HepG2 (cell line): ENCODE measurements around the gene MIEF1. TPM values are rescaled to one million over a fixed set of nuclear protein-coding genes. Genes with fewer than 3 reads are reported as not detected.

Experiments used
- ATF7-NPFF ChIP-seq: sonication (generic); formaldehyde crosslinking; IDR thresholded peaks from 2 replicates; pipeline ENCODE4 v1.8.1; 2023; ENCODE audit warnings: mild to moderate bottlenecking, low read depth, missing genetic modification reagents, moderate library complexity
- EHMT2 ChIP-seq: fragments of 200-600 bp; sonication (generic); IDR thresholded peaks from 2 replicates; pipeline ENCODE4 v1.7.0; 2017; ENCODE audit warnings: antibody characterized with exemption, low read depth, low read length, borderline replicate concordance
- MEIS1 ChIP-seq: sonication (generic); formaldehyde crosslinking; IDR thresholded peaks from 2 replicates; pipeline ENCODE4 v1.9.0; 2021; ENCODE audit warnings: mild to moderate bottlenecking, missing genetic modification reagents, moderate library complexity, borderline replicate concordance
- MTA1 ChIP-seq: sonication (generic); formaldehyde crosslinking; IDR thresholded peaks from 2 replicates; pipeline ENCODE4 v1.4.0; 2020; ENCODE audit warnings: missing genetic modification reagents, mild to moderate bottlenecking, borderline replicate concordance
- NONO ChIP-seq, 2 experiments: fragments of 450-650 bp in 1 of 2; sonication (generic) in 1 of 2; formaldehyde crosslinking in 1 of 2; IDR thresholded peaks in 1 of 2; conservative IDR thresholded peaks in 1 of 2; 2 replicates each; pipeline versions ENCODE4 v1.6.1 to v1.8.0; 2017 to 2022; ENCODE audit warnings: mild to moderate bottlenecking in 1 of 2, missing genetic modification reagents in 1 of 2, moderate library complexity in 1 of 2
- PHB2 ChIP-seq: fragments of 450-650 bp; IDR thresholded peaks from 2 replicates; pipeline ENCODE4 v1.6.1; 2018; ENCODE audit not compliant: partially characterized antibody
- TCF12 ChIP-seq, 2 experiments: fragments of 450-650 bp in 1 of 2; sonication (generic) in 1 of 2; formaldehyde crosslinking in 1 of 2; IDR thresholded peaks; 2 replicates each; pipeline versions ENCODE4 v1.6.1 to v1.8.0; 2017 to 2022; ENCODE audit warnings: antibody characterized with exemption in 1 of 2, mild to moderate bottlenecking in 1 of 2, missing genetic modification reagents in 1 of 2, moderate library complexity in 1 of 2
- ZBTB42 ChIP-seq: sonication (generic); formaldehyde crosslinking; IDR thresholded peaks from 2 replicates; pipeline ENCODE4 v1.5.0; 2020; ENCODE audit warnings: mild to moderate bottlenecking, missing genetic modification reagents
- ZNF224 ChIP-seq: sonication (generic); formaldehyde crosslinking; IDR thresholded peaks from 2 replicates; pipeline ENCODE4 v1.5.0; 2020; ENCODE audit warnings: mild to moderate bottlenecking, missing genetic modification reagents
- ZNF709 ChIP-seq: sonication (generic); formaldehyde crosslinking; IDR thresholded peaks from 2 replicates; pipeline ENCODE4 v1.5.0; 2020; ENCODE audit warnings: mild to moderate bottlenecking, missing genetic modification reagents
- ZNF772 ChIP-seq: sonication (generic); formaldehyde crosslinking; IDR thresholded peaks from 2 replicates; pipeline ENCODE4 v1.5.0; 2020; ENCODE audit warnings: mild to moderate bottlenecking, missing genetic modification reagents
- polyA plus RNA-seq, 8 experiments: library from polyadenylated mRNA; depleted of rRNA in 3 of 8; stranded (reverse) in 7 of 8; unstranded in 1 of 8; fragments of >200 nt; fragmentation: Illumina TruSeq in 4 of 8; extraction: Trizol in 4 of 8; gene quantifications; 2 replicates each; pipeline versions ENCODE4 v1.2.1 to v1.2.3, GENCODE V29; 2011 to 2016; ENCODE audit warnings: low read depth in 4 of 8, missing spikeins in 1 of 8, mixed read lengths in 1 of 8; ENCODE audit not compliant: insufficient read depth in 1 of 8
- total RNA-seq, 5 experiments: library from RNA; depleted of rRNA; stranded (reverse); fragments of >200 nt; fragmentation: Illumina TruSeq; extraction: Trizol; gene quantifications; 2 replicates each; pipeline ENCODE4 v1.2.3, GENCODE V29; 2016; ENCODE audit warnings: low read depth in 1 of 5
- TF ChIP-seq, protein P1 (sequence below): sonication (generic); formaldehyde crosslinking; IDR thresholded peaks from 2 replicates; pipeline ENCODE4 v1.4.0; 2020; ENCODE audit warnings: mild to moderate bottlenecking, missing genetic modification reagents, borderline replicate concordance
- TF ChIP-seq, protein P2 (sequence below): sonication (generic); formaldehyde crosslinking; IDR thresholded peaks from 2 replicates; pipeline ENCODE4 v1.4.0; 2020; ENCODE audit warnings: missing genetic modification reagents
- TF ChIP-seq, protein P3 (sequence below): IDR thresholded peaks from 2 replicates; pipeline ENCODE4 v1.6.1; 2012; ENCODE audit warnings: inconsistent platforms
- TF ChIP-seq, protein P4 (sequence below): sonication (generic); formaldehyde crosslinking; IDR thresholded peaks from 2 replicates; pipeline ENCODE4 v1.4.0; 2020; ENCODE audit warnings: mild to moderate bottlenecking, low read depth, missing genetic modification reagents
- TF ChIP-seq, protein P5 (sequence below): sonication (generic); formaldehyde crosslinking; IDR thresholded peaks from 2 replicates; pipeline ENCODE4 v1.4.0; 2020; ENCODE audit warnings: missing genetic modification reagents

Gene MIEF1
- total and polyA plus RNA-seq, 2 of the 13 experiments (the other 11 are each of a cell fraction or from before 2014, with no cell fraction given) = 21.7 to 34.8 TPM

DNA sequence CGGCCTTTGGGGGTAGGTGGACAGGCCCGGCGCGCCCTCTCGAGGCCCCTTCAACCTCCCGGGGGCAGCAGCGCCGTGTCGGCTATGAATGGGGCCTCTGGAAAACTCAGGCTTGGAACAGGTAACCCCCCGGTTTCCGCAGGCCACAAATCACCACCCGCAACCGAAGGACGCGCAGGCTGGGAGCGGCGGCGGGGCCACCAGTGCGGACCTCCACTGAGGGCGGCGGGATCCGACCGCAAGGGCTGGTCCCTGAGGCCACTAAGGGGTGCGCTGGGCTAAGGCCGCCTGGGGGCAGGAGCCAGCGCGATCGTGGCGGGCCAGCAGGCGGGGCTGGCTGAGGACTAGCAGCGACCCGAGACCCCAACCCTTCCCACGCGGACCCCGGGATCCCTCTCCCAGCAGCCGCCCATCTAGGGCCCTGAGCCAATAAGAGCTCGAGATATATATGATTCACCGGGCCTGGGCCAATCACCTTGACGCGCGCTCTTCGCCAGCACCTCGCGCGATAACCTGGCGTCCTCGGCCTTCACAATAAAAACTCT lies 17.7 kb downstream of the MIEF1 start (continued):
- TF ChIP-seq, protein P1, sequence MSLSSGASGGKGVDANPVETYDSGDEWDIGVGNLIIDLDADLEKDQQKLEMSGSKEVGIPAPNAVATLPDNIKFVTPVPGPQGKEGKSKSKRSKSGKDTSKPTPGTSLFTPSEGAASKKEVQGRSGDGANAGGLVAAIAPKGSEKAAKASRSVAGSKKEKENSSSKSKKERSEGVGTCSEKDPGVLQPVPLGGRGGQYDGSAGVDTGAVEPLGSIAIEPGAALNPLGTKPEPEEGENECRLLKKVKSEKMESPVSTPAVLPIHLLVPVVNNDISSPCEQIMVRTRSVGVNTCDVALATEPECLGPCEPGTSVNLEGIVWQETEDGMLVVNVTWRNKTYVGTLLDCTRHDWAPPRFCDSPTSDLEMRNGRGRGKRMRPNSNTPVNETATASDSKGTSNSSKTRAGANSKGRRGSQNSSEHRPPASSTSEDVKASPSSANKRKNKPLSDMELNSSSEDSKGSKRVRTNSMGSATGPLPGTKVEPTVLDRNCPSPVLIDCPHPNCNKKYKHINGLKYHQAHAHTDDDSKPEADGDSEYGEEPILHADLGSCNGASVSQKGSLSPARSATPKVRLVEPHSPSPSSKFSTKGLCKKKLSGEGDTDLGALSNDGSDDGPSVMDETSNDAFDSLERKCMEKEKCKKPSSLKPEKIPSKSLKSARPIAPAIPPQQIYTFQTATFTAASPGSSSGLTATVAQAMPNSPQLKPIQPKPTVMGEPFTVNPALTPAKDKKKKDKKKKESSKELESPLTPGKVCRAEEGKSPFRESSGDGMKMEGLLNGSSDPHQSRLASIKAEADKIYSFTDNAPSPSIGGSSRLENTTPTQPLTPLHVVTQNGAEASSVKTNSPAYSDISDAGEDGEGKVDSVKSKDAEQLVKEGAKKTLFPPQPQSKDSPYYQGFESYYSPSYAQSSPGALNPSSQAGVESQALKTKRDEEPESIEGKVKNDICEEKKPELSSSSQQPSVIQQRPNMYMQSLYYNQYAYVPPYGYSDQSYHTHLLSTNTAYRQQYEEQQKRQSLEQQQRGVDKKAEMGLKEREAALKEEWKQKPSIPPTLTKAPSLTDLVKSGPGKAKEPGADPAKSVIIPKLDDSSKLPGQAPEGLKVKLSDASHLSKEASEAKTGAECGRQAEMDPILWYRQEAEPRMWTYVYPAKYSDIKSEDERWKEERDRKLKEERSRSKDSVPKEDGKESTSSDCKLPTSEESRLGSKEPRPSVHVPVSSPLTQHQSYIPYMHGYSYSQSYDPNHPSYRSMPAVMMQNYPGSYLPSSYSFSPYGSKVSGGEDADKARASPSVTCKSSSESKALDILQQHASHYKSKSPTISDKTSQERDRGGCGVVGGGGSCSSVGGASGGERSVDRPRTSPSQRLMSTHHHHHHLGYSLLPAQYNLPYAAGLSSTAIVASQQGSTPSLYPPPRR = no peak
- TF ChIP-seq ZBTB42 = peak; percentile 13; the same call in 1 of the 2 replicates
- peak; percentile 85 for TF ChIP-seq ZNF224 (CRISPR knock-in tag)
- TF ChIP-seq NONO (IDR thresholded peaks at IDR 0.05) = no peak
- TF ChIP-seq NONO (CRISPR knock-in tag; conservative IDR thresholded peaks at IDR 0.05) = no peak
- TF ChIP-seq TCF12 (IDR thresholded peaks at IDR 0.05) = no peak
- TF ChIP-seq TCF12 (CRISPR knock-in tag; IDR thresholded peaks at IDR 0.05) = 0 out of 2 replicates have a peak, but pooled peaks have one; percentile 39
- TF ChIP-seq, protein P2, sequence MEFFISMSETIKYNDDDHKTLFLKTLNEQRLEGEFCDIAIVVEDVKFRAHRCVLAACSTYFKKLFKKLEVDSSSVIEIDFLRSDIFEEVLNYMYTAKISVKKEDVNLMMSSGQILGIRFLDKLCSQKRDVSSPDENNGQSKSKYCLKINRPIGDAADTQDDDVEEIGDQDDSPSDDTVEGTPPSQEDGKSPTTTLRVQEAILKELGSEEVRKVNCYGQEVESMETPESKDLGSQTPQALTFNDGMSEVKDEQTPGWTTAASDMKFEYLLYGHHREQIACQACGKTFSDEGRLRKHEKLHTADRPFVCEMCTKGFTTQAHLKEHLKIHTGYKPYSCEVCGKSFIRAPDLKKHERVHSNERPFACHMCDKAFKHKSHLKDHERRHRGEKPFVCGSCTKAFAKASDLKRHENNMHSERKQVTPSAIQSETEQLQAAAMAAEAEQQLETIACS (CRISPR knock-in tag) = 0 out of 2 replicates have a peak, but pooled peaks have one; percentile 1
- TF ChIP-seq ZNF709 (CRISPR knock-in tag) = peak; percentile 67; the same call in 1 of the 2 replicates
- no peak for TF ChIP-seq ZNF772 (CRISPR knock-in tag)
- TF ChIP-seq, protein P3, sequence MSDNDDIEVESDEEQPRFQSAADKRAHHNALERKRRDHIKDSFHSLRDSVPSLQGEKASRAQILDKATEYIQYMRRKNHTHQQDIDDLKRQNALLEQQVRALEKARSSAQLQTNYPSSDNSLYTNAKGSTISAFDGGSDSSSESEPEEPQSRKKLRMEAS = peak; percentile 32; the same call in 1 of the 2 replicates
- TF ChIP-seq MEIS1 (CRISPR knock-in tag) = 0 out of 2 replicates have a peak, but pooled peaks have one; percentile 15
- TF ChIP-seq PHB2 = no peak
- TF ChIP-seq ATF7-NPFF = peak; percentile 81
- TF ChIP-seq, protein P4, sequence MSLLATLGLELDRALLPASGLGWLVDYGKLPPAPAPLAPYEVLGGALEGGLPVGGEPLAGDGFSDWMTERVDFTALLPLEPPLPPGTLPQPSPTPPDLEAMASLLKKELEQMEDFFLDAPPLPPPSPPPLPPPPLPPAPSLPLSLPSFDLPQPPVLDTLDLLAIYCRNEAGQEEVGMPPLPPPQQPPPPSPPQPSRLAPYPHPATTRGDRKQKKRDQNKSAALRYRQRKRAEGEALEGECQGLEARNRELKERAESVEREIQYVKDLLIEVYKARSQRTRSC = peak; percentile 58; the same call in 1 of the 2 replicates
- peak; percentile 54; the same call in 1 of the 2 replicates for TF ChIP-seq MTA1 (CRISPR knock-in tag)
- TF ChIP-seq EHMT2 = no peak
- TF ChIP-seq, protein P5, sequence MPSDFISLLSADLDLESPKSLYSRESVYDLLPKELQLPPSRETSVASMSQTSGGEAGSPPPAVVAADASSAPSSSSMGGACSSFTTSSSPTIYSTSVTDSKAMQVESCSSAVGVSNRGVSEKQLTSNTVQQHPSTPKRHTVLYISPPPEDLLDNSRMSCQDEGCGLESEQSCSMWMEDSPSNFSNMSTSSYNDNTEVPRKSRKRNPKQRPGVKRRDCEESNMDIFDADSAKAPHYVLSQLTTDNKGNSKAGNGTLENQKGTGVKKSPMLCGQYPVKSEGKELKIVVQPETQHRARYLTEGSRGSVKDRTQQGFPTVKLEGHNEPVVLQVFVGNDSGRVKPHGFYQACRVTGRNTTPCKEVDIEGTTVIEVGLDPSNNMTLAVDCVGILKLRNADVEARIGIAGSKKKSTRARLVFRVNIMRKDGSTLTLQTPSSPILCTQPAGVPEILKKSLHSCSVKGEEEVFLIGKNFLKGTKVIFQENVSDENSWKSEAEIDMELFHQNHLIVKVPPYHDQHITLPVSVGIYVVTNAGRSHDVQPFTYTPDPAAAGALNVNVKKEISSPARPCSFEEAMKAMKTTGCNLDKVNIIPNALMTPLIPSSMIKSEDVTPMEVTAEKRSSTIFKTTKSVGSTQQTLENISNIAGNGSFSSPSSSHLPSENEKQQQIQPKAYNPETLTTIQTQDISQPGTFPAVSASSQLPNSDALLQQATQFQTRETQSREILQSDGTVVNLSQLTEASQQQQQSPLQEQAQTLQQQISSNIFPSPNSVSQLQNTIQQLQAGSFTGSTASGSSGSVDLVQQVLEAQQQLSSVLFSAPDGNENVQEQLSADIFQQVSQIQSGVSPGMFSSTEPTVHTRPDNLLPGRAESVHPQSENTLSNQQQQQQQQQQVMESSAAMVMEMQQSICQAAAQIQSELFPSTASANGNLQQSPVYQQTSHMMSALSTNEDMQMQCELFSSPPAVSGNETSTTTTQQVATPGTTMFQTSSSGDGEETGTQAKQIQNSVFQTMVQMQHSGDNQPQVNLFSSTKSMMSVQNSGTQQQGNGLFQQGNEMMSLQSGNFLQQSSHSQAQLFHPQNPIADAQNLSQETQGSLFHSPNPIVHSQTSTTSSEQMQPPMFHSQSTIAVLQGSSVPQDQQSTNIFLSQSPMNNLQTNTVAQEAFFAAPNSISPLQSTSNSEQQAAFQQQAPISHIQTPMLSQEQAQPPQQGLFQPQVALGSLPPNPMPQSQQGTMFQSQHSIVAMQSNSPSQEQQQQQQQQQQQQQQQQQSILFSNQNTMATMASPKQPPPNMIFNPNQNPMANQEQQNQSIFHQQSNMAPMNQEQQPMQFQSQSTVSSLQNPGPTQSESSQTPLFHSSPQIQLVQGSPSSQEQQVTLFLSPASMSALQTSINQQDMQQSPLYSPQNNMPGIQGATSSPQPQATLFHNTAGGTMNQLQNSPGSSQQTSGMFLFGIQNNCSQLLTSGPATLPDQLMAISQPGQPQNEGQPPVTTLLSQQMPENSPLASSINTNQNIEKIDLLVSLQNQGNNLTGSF (CRISPR knock-in tag) = no peak
